SK-N-SH treated with all-trans-retinoic acid at 6 μM for 48 hours (cell line): Measurements from ENCODE around the gene NUTM1.

Source experiments
- RARB ChIP-seq: fragments of 250-450 bp; sonication (Bioruptor Pico); IDR thresholded peaks from 2 replicates; pipeline ENCODE4 v1.8.0; 2021; ENCODE audit warnings: mild to moderate bottlenecking, moderate library complexity
- TOX ChIP-seq: fragments of 250-450 bp; sonication (Bioruptor Pico); IDR thresholded peaks from 2 replicates; pipeline ENCODE4 v1.8.0; 2021; ENCODE audit warnings: mild to moderate bottlenecking, moderate library complexity, borderline replicate concordance
- ZFP3 ChIP-seq: fragments of 250-450 bp; sonication (Bioruptor Pico); IDR thresholded peaks from 2 replicates; pipeline ENCODE4 v1.5.0; 2020; ENCODE audit warnings: mild to moderate bottlenecking, moderate library complexity
- ZNF8 ChIP-seq: fragments of 450-650 bp; formaldehyde crosslinking; IDR thresholded peaks from 2 replicates; pipeline ENCODE4 v1.5.0; 2020; ENCODE audit warnings: mild to moderate bottlenecking, moderate library complexity

GRCh38 chr15:34338347-34338746, 4.8 kb upstream of the NUTM1 start:
- no peak for TF ChIP-seq ZFP3 (CRISPR knock-in tag)
- TF ChIP-seq ZNF8 (CRISPR knock-in tag): no peak
- TF ChIP-seq TOX (CRISPR knock-in tag): no peak
- TF ChIP-seq RARB (CRISPR knock-in tag): no peak
